Mucosa of gallbladder (tissue), 1 donor: Measurements from ENCODE around the gene DCTN1. TPM values are rescaled to one million over a fixed set of nuclear protein-coding genes. Genes with fewer than 3 reads are reported as not detected.
"Not testable (repeated sequence)": the region's sequence is repeated elsewhere in the genome, so short reads cannot be mapped to it uniquely, and the experiment has no call there.

ENCODE experiments used
- DNase-seq: peaks from one replicate; pipeline ENCODE4 v3.0.0-alpha.2; 2020; ENCODE audit warnings: low spot score
- total RNA-seq: library from RNA; stranded (reverse); gene quantifications from one replicate; pipeline ENCODE4 v1.2.1, GENCODE V29; 2021
- donor health status: DM: no; HTN: no; CAD: no.

DCTN1 gene
- total RNA-seq: 171 TPM

DNA sequence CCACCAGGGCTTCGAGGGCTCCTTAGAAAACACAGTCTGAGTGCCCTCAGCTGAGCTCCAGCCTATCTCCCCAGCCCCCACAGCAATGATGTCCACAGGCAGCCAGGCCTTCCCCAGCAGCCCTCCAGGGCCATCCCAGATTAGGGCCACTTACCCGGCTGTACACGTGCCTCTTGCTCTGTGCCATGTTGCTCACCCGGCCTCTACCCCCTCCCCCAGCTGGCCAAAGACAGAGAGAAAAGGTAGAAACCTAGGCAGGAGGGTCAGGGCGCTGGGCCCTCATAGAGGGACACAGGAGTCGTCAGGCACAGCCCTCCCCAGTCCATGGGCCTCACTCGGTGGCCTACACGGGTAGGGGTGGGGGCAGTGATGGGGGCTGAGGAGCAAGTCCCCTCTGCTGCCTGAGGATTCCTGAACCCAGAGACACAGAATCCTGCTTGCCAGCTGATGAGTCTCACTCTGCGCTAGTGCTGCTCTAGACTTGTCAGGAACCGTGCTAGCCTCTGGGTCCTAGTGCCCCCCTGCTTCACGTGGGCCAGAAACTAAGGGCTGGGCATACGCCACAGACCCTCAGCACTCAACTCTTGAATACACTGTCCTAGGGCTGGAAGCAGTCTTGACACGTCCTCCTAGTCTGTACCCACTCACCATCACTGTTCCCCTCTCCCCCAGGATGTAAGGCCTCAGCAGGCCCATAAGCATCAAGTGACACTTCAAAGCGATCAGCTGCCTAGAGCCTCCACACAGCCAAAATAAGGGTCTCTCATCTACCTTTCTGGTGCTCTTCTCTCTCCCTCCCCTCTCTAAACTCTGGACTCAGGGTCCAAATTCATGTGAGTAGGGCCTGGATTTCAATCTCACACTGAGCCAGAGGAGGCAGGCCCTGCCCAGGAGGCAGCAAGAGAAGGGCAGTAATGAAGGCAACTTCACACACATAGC lies at the start of gene DCTN1:
Gene DCTN1, minus strand, starts transcription at position 461 of the 939 bp plus-strand sequence. Its CDS starts 274 bp downstream, at position 187.
- peak; percentile 48 for DNase-seq

DNA sequence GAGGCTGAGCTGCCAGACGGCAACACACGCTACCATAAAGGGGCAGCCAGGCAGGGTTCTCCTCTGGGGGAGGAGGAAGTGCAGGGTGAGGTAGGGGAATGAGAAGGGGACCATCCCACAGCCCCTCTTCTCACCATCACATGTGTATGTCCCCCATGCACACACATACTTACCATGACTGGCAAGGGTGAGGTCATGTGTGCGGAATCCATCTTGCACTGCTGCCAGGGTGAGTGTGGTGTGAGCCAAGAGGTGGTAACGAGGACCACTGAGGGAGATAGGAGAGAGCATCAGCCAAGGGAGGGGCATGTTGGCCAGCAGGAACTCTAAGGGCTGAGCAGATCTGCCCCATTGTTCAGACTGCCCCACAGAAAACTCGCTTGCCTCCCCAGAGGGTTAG lies 48.6 kb upstream of the DCTN1 start:
- no peak for DNase-seq

GRCh38 chr2:74427551-74427950 lies 47.4 kb upstream of the DCTN1 start:
- DNase-seq: no peak

DNA sequence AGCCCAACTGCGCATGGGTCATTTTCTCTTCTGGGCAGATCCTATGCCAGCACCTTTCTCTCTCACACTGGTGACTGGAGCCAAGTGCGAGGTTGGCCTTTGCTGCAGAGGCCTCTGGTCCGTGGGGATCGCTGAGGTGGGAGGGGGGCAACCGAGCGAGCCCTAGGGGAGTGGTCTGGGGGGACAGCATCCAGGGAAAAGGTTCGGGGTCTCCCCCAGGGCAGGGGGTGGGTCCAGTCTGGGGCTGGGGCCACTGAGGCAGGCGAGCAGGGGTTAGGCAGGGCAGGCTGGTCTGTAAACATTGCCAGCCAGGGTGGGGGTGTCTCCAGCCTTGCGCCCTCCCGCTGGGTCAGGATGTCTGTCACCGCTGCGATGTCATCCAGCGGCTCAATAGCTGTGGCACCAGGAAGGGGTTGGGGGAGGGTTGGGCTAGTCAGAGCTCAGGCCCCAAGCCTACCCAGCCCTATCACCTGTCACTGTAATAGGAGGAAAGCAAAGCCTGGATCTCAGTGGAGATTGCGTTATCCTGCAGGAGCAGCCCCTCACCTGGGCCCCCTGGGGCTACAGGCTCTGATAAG lies 46.2 kb upstream of the DCTN1 start:
- DNase-seq: no peak

DNA sequence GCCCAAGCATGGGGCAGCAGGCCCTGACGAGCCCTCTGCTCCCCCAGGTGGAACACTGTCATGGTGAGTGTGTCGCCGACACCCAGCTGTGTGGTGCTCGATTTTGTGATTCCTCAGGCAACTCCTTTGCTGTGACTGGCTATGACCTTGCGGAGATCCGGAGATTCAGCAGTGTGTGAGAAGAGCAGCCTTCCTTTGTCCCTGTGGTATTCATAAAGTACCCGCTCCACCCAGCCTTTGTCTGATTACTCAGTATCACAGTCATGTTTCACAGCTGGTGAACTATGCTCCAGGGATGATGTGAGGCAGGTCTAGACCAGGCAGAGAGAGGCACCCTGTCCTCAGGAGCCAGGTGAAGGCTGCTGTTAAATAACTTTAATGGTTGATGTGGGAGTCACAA lies 45.4 kb upstream of the DCTN1 start:
- DNase-seq: no peak

- DNase-seq: no peak
Measured at GRCh38 chr2:74424995-74425406, 44.9 kb upstream of the DCTN1 start.

GRCh38 chr2:74424139-74424992 lies 44.3 kb upstream of the DCTN1 start:
- DNase-seq: no peak

DNA sequence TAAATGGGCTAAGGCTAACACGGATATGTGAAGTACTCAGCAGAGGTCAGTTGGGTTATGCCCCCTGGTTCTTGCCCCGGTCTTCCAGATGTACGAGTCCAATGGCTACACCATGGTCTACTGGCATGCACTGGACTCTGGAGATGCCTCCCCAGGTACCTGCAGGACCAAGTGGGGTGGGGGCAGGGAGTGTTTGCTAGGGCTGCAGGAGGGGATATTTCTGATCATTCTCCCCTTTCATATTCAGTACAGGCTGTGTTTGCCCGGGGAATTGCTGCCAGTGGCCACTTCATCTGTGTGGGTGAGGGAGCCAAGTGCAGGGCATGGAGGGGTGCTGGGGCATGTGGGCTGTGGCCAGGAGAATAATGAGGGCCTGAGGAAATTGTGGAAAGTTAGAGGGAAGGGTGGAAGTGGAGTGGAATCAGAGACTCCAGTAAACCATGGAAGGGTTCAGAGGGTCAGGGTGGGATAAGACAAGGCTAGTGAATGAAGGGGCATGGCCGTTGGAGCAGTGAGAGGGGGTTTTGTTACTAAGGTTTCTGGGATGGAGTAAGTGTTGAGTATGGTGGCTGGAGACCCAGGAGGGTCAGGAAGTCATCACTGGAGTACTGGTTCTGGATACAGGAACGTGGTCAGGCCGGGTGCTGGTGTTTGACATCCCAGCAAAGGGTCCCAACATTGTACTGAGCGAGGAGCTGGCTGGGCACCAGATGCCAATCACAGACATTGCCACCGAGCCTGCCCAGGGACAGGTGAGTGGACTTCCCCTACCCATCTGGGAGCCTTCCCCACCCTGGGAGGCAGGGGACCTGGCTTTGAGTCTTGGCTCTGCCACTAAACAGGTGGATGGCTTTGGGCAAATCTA lies 43.4 kb upstream of the DCTN1 start:
- DNase-seq: no peak

DNA sequence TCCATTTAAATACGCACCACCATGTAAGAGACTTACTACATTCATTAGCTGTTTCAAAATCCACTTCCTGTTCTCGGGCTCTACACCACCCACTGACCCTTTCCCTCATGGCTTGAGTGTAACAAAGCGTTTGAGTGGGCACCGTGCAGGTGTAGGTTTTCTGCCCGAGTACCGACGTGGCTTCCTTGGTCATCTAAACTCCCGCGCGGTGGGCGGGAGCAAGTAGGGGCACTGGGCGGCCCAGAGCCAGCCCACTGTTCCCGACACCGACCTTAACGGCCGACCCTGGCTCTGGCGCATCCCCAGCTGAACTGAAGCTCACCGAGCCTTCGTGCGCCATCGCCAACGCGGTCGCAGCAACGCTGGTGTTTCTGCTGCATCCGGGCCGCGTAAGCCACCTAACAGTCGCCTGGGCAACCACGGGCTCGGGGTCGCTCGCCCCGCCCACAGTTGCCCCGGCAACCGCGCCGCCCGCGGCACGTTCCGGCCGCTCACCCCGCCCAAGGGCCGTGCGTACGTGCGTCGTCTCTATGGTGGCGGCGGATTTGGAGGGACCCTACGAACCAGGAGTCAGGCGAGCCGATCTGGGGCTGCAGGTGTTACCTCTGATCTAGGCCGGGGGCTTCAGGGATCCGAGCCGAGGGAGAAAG lies 41.2 kb upstream of the DCTN1 start, which contains the start of the genes C2orf81 and WDR54:
Gene C2orf81, minus strand, starts transcription at position 399 of the 650 bp plus-strand sequence. Its CDS starts 59 bp downstream, at position 340.
Gene WDR54, plus strand, starts transcription at position 510 of the 650 bp plus-strand sequence. CDS start 424 bp downstream, outside the sequence.
- DNase-seq: peak; percentile 89

- DNase-seq: not testable (repeated sequence)
Measured at GRCh38 chr2:74420443-74421103, 40.5 kb upstream of the DCTN1 start.

- DNase-seq: no peak
Measured at GRCh38 chr2:74420006-74420405, 39.9 kb upstream of the DCTN1 start.

DNA sequence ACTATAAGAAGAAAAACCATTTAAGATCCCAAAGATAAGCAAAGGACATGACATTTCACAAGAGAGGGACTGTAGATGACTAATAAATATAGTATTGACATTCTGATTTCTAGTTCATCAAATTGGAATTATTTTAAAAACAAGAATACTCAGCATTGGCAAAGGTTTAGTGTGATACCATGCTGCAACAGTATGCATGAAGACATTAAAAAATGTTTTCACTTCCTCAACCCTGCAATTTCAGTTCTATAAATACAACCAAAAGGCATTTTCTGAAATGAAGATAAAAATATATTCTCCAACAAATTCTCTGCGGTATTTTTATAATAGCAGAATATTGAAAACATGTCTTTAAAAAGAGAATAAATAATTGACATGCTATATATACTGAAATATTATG lies 39.2 kb upstream of the DCTN1 start:
- DNase-seq: no peak

GRCh38 chr2:74418312-74418711 lies 38.2 kb upstream of the DCTN1 start:
- DNase-seq: no peak

DNA sequence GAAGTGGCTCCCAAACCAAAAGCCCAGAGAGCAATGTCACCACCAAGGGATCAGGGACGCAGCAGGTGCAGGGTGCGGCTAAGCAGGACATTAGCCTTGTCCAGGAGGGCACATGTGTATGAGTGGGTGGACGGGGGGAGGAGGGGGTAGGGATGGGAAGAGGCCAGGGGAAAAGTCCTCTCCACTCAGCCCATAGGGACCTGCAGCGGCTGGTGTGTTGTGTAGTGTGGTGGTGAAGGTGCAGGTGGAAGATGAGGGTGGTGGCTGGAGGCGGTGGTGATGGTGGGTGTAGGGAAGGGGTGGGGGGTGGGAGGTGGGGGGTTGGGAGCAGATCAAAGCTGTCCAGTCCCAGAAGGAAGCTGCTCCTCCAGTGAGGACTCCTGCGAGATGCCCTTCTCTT lies 37.7 kb upstream of the DCTN1 start:
- no peak for DNase-seq

GRCh38 chr2:74417197-74417596 lies 37.1 kb upstream of the DCTN1 start:
- DNase-seq: no peak

DNA sequence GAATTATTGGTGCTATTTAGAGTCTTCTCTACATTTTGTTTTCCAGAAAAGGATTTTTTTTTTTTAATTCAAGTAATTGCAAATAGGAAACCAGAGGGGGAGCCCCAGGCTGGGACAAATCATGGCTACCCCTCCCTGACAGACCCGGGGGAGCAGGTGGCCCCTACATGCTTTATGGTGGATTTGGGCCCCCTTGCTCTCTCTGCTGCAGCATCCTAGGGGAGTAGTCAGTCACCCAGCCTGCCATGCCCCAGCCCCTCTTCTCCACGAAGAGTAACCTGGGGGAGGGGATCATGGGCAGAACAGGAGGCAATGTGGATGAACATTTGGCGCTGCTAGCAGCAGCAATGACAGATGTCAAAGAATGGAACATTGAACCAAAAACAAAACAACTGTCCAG lies 36.7 kb upstream of the DCTN1 start:
- DNase-seq: no peak

DNA sequence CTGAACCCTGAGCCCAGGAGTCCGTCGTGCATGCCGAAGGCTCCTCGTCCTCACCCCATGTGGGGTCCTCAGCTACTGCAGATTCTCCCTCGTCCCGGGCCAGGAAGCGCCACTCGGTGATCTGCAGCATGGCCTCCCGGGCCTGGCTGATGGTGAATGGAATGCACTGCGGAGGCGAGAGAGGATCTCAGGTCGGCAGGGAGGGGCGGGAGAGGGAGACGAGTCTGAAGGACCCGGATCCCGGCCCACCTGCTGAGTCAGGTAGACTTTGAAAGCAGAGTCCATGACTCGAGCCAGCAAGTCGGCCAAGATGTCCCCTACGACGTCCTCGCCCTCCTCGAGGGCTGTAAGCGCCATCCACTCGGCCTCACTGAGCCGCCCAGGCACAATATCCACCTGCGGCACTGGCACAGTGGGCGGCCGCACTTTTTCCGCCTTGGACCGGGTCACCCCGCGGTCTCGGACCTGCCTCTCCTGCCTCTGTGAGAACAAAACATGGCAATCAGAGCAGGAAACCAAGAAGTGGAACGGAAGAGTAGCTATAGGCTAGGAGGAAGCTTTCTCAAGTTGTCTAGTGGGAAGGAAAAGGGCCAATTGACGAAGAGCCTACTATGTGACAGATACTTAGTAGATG lies 35.8 kb upstream of the DCTN1 start:
- DNase-seq: no peak

DNA sequence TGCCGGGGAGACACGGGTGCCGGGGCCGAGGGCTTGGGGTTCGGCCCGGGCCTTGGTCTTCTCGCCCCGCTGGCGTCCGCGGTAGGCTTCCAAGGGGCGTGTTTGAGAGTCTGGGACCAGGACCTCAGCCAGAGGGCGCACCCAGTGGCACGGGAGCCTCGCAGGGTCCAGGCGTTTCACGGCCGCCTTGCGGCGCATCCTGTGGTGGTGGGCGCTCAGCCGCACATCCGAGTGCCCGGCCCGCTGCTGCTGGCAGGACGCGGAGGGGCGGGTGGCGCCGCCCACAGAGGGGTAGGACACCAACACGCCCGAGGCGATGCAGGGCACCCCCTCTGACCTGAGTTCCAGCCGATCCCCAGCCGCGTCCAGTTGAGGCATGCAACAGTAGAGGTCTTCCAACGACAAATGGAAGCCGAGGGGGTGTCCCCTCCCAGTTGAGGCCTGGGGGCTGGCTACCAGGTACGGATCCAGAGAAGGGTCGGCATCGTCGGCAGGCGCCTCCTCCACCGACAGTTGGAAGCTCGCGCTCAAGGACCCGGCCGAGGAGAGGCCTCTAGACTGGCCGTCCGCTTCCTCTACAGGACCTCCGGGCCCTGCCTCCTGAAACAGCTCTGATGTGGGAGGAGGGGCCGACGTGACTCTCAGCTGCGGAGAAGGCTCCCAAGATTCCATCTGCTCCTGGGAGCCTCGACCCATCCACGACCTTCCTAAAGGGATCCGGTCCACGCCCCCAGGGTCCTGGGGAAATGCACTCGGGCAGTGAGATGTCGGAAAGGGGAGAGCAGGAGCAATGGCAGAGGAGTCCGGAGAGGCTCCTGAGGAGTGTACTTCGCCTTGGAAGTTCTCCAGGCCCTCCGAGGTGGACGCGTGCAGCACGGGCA lies 35.0 kb upstream of the DCTN1 start:
- DNase-seq: no peak
